SU-DHL-6 (cell line): ENCODE data around the gene CPSF4L.

Source experiments
- H2AFZ ChIP-seq: fragments of 200-600 bp; sonication (generic); 2 replicates; pipeline ENCODE4 v1.6.1; 2014; ENCODE audit warnings: low read depth, mild to moderate bottlenecking, moderate library complexity, mixed read lengths, antibody characterized with exemption, low read length; ENCODE audit not compliant: severe bottlenecking
- H3F3A ChIP-seq: fragments of 200-600 bp; shearing (Covaris generic); 2 replicates; pipeline ENCODE4 v1.6.0; 2016; ENCODE audit warnings: antibody characterized with exemption, mild to moderate bottlenecking; ENCODE audit not compliant: insufficient read depth
- H3K27ac ChIP-seq: fragments of 200-600 bp; sonication (generic); 2 replicates; pipeline ENCODE4 v1.5.1; 2016; ENCODE audit warnings: low read depth, mild to moderate bottlenecking, low read length, moderate library complexity, mixed read lengths
- H3K27me3 ChIP-seq: fragments of 200-600 bp; sonication (generic), shearing (Covaris generic); 2 replicates; pipeline ENCODE4 v1.6.0; 2014; ENCODE audit warnings: mild to moderate bottlenecking, low read length
- H3K36me3 ChIP-seq: fragments of 200-600 bp; sonication (generic); 2 replicates; pipeline ENCODE4 v1.6.1; 2014; ENCODE audit warnings: mild to moderate bottlenecking, low read length, mixed read lengths
- H3K4me2 ChIP-seq: fragments of 300-600, 200-600 bp; shearing (Covaris generic), sonication (generic); 2 replicates; pipeline ENCODE4 v1.6.0; 2014; ENCODE audit warnings: low read length, low read depth, mild to moderate bottlenecking; ENCODE audit not compliant: poor library complexity, severe bottlenecking
- H3K4me3 ChIP-seq: fragments of 200-600 bp; sonication (generic); 2 replicates; pipeline ENCODE4 v1.5.1; 2014; ENCODE audit warnings: antibody characterized with exemption, low read length, mild to moderate bottlenecking, mixed read lengths; ENCODE audit not compliant: insufficient read depth, poor library complexity, severe bottlenecking
- H3K79me2 ChIP-seq: fragments of 200-600 bp; sonication (generic); 2 replicates; pipeline ENCODE4 v1.6.1; 2014; ENCODE audit warnings: mild to moderate bottlenecking, low read length, moderate library complexity; ENCODE audit not compliant: insufficient read depth
- H3K9ac ChIP-seq: fragments of 200-600 bp; sonication (generic); 2 replicates; pipeline ENCODE4 v1.7.0; 2014; ENCODE audit warnings: mild to moderate bottlenecking, low read length
- H3K9me2 ChIP-seq: fragments of 200-600 bp; sonication (generic); replicated peaks from 2 replicates; pipeline ENCODE4 v1.6.1; 2014; ENCODE audit warnings: low read length; ENCODE audit not compliant: insufficient read depth
- H3K9me3 ChIP-seq: fragments of 200-600 bp; sonication (generic); 2 replicates; pipeline ENCODE4 v1.6.1; 2014; ENCODE audit warnings: low read length, mixed read lengths; ENCODE audit not compliant: insufficient read depth
- H4K20me1 ChIP-seq: fragments of 200-600 bp; sonication (generic); 2 replicates; pipeline ENCODE4 v1.6.1; 2014; ENCODE audit warnings: low read depth, mild to moderate bottlenecking, antibody characterized with exemption, low read length, moderate library complexity, mixed read lengths
- EZH2phosphoT487 ChIP-seq: fragments of 200-600 bp; sonication (generic), shearing (Covaris generic); conservative IDR thresholded peaks from 2 replicates; pipeline ENCODE4 v1.6.1; 2018; ENCODE audit warnings: mild to moderate bottlenecking, antibody characterized with exemption, low read length, moderate library complexity, mixed read lengths
- TF ChIP-seq, protein P1 (sequence below): fragments of 200-600 bp; sonication (generic); IDR thresholded peaks from one replicate; pipeline ENCODE4 v1.5.1; 2017; ENCODE audit warnings: antibody characterized with exemption, mild to moderate bottlenecking, low read length, moderate library complexity; ENCODE audit not compliant: insufficient read depth, poor library complexity, severe bottlenecking

Gene CPSF4L

DNA sequence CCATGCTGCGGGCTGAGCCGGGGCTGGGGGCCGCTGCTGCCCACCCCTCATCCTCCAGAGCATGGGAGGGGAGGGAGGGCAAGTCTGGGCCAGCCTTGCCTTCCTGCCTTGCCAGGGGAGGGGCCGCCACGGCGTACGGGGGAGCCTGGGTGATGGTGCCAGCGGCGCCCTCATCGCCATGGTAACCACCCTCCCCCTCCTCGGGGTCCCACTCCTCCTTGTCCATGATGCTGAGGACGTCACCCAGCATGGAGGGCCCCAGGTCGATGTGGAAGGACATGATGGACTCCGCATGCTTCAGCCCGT, 23.9 kb upstream of the CPSF4L start:
- Histone ChIP-seq H3K9ac (no peak overlapping the region), H4K20me1 (no peaks in the 10 kb centered on the region), H3K27ac (no peak overlapping the region), H2AFZ (no peak overlapping the region), H3K79me2 (no peaks in the 10 kb centered on the region), H3K4me3 (no peak overlapping the region), H3K9me2 (no peaks in the 10 kb centered on the region), H3F3A (no peaks in the 10 kb centered on the region), H3K9me3 (no peaks in the 10 kb centered on the region), H3K27me3 (no peaks in the 10 kb centered on the region), H3K36me3 (no peaks in the 10 kb centered on the region), H3K4me2 (no peak overlapping the region)
- TF ChIP-seq, protein P1, sequence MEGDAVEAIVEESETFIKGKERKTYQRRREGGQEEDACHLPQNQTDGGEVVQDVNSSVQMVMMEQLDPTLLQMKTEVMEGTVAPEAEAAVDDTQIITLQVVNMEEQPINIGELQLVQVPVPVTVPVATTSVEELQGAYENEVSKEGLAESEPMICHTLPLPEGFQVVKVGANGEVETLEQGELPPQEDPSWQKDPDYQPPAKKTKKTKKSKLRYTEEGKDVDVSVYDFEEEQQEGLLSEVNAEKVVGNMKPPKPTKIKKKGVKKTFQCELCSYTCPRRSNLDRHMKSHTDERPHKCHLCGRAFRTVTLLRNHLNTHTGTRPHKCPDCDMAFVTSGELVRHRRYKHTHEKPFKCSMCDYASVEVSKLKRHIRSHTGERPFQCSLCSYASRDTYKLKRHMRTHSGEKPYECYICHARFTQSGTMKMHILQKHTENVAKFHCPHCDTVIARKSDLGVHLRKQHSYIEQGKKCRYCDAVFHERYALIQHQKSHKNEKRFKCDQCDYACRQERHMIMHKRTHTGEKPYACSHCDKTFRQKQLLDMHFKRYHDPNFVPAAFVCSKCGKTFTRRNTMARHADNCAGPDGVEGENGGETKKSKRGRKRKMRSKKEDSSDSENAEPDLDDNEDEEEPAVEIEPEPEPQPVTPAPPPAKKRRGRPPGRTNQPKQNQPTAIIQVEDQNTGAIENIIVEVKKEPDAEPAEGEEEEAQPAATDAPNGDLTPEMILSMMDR, result no peak
- TF ChIP-seq EZH2phosphoT487, result no peak

DNA sequence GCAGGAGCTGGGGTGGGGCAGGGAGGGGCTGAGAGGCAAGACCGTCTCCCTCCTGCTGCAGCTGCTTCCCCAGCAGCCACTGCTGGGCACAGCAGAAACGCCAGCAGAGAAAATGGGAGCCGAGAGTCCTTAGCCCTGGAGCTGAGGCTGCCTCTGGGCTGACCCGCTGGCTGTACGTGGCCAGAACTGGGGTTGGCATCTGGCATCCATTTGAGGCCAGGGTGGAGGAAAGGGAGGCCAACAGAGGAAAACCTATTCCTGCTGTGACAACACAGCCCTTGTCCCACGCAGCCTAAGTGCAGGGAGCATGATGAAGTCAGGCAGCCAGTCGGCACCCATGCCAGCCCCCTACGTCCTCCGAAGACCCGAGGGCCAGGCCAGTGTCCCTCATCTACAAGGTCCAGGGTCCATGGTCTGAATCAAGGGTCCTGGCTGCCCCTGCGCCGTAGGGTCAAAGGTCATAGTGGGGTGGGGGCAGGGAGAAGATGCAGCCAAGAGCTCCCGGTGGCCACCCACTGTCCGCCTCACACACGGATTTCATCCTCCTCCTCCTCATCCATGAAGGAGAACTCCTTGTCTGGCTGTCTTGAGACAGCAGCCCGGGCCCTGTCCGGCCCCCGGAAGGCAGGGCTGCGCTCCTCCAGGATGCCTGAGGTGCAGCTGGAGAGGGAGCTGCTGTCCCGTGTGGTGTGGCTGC, 23.4 kb upstream of the CPSF4L start:
- H3K79me2 ChIP-seq, result no peaks in the 10 kb centered on the region
- no peak overlapping the region for H3K27ac ChIP-seq

DNA sequence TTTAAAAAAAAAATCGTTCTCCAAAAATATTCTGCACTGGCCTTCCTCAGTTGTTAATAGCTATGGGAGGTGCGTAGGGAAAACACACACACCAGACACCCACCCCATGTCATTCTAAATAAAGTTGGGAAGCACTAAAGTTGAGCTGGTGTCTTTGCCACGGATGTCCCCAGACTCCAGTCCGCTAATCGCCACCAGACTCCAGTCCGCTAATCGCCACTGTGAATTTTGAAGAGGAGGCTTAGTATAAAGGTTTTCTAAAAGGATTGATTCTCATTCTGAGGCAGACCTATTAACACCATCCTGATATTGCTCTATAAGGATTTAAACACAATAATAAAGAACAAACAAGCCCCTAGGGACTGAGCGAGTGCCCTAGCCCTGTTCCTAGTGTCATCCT, 22.7 kb upstream of the CPSF4L start:
- H3K4me3 ChIP-seq, result no peak overlapping the region
- no peak overlapping the region for H3K27ac ChIP-seq
- no peak overlapping the region for H3K9ac ChIP-seq
- H3K9me3 ChIP-seq, result no peaks in the 10 kb centered on the region
- no peak overlapping the region for H3K4me2 ChIP-seq
- H4K20me1 ChIP-seq, result no peaks in the 10 kb centered on the region
- no peak for TF ChIP-seq EZH2phosphoT487
- TF ChIP-seq, protein P1, result no peak
- no peaks in the 10 kb centered on the region for H3K36me3 ChIP-seq
- no peaks in the 10 kb centered on the region for H3K79me2 ChIP-seq
- no peaks in the 10 kb centered on the region for H3K27me3 ChIP-seq
- H3K9me2 ChIP-seq, result no peaks in the 10 kb centered on the region
- H3F3A ChIP-seq, result no peaks in the 10 kb centered on the region
- H2AFZ ChIP-seq, result no peak overlapping the region

More for the DNA sequence above, 23.4 kb upstream of the CPSF4L start:
- Histone ChIP-seq H3F3A (no peaks in the 10 kb centered on the region), H3K9me2 (no peaks in the 10 kb centered on the region), H3K27me3 (no peaks in the 10 kb centered on the region), H2AFZ (no peak overlapping the region), H3K36me3 (no peaks in the 10 kb centered on the region), H3K9ac (no peak overlapping the region), H3K9me3 (no peaks in the 10 kb centered on the region), H3K4me2 (no peak overlapping the region), H3K4me3 (no peak overlapping the region), H4K20me1 (no peaks in the 10 kb centered on the region)
- TF ChIP-seq, protein P1, result no peak
- TF ChIP-seq EZH2phosphoT487, result no peak
